Measurements from ENCODE around the gene CEP112.

CEP112 gene

GRCh38 chr17:65977041-65977440 lies 214.9 kb downstream of the CEP112 start:
- DNase-seq = no peak

- DNase-seq = no peak
Measured at GRCh38 chr17:65975878-65976277, 216.1 kb downstream of the CEP112 start.

GRCh38 chr17:65973237-65973636 lies 218.7 kb downstream of the CEP112 start:
- DNase-seq = no peak

GRCh38 chr17:65967372-65967771 lies 224.6 kb downstream of the CEP112 start:
- DNase-seq = no peak

GRCh38 chr17:65966072-65966695 lies 225.7 kb downstream of the CEP112 start:
- no peak for DNase-seq

- no peak for DNase-seq
Measured at GRCh38 chr17:65963179-65963578, 228.8 kb downstream of the CEP112 start.

GRCh38 chr17:65959630-65960029 lies 232.3 kb downstream of the CEP112 start:
- no peak for DNase-seq

- DNase-seq = no peak
Measured at GRCh38 chr17:65956814-65957213, 235.1 kb downstream of the CEP112 start.

- no peak for DNase-seq
Measured at GRCh38 chr17:65954148-65954449, 237.8 kb downstream of the CEP112 start.

- no peak for DNase-seq
Measured at GRCh38 chr17:65953316-65954147, 238.4 kb downstream of the CEP112 start.

- no peak for DNase-seq
Measured at GRCh38 chr17:65952586-65952985, 239.3 kb downstream of the CEP112 start.

GRCh38 chr17:65952015-65952414 lies 239.9 kb downstream of the CEP112 start:
- DNase-seq = no peak

- no peak for DNase-seq
Measured at GRCh38 chr17:65947831-65948230, 244.1 kb downstream of the CEP112 start.

GRCh38 chr17:65942592-65942991 lies 249.3 kb downstream of the CEP112 start:
- DNase-seq = no peak

GRCh38 chr17:65941356-65941899 lies 250.5 kb downstream of the CEP112 start:
- no peak for DNase-seq

GRCh38 chr17:65936013-65936412 lies 255.9 kb downstream of the CEP112 start:
- no peak for DNase-seq

- no peak for DNase-seq
Measured at GRCh38 chr17:65933290-65933689, 258.6 kb downstream of the CEP112 start.

GRCh38 chr17:65931246-65932149 lies 260.4 kb downstream of the CEP112 start:
- no peak for DNase-seq

GRCh38 chr17:65930140-65930730 lies 261.7 kb downstream of the CEP112 start:
- no peak for DNase-seq

GRCh38 chr17:65926599-65926998 lies 265.3 kb downstream of the CEP112 start:
- DNase-seq = no peak

- DNase-seq = no peak
Measured at GRCh38 chr17:65925606-65926307, 266.2 kb downstream of the CEP112 start.

- DNase-seq = no peak
Measured at GRCh38 chr17:65920996-65921395, 270.9 kb downstream of the CEP112 start.
